Measurements from ENCODE around the gene SGSM2. TPM values are rescaled to one million over a fixed set of nuclear protein-coding genes. Genes with fewer than 3 reads are reported as not detected.

SGSM2 gene
- total and polyA plus RNA-seq, 2 experiments from 2014 or later, result 13.7 to 52.4 TPM

DNA sequence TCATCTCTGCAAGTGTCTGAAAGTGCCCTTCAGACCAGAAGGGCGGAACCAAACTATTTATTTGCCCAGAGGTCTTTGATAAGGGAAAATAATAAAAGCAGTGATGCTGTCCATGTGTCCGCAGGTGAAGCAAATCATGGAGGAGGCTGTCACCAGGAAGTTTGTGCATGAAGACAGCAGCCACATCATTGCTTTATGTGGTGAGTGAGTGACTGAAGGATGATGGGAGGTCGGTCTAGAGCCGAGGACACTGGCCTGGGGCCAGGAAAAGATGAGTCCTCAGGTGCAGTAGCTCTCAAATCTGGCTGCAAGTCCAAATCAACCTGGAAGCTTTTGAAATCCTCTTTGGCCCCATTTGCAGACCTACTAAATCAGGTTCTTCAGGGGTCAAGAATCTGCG, 6.1 kb downstream of the SGSM2 start:
- H3K27ac ChIP-seq (ENCODE audit: low read depth), result no peak overlapping the region
- H3K4me3 ChIP-seq, result no peak overlapping the region
- Mint-ChIP-seq H3K27me3 (ENCODE audit: insufficient read depth, low read depth, poor library complexity) (peaks cover 10% of the 10 kb centered on the region), H3K27ac (no peak overlapping the region), H3K4me3 (no peak overlapping the region), H3K4me1 (peaks cover 19% of the 10 kb centered on the region), H3K36me3 (ENCODE audit: low read depth) (peaks cover 13% of the 10 kb centered on the region; the same call in 2 of the 3 replicates), H3K9me3 (no peaks in the 10 kb centered on the region)
- no peak overlapping the region for H2AFZ ChIP-seq
- no peak overlapping the region for H3K4me2 ChIP-seq
- peaks cover 9% of the 10 kb centered on the region for H3F3A ChIP-seq (replicated peaks; ENCODE audit: low read depth)
- H3K4me1 ChIP-seq (ENCODE audit: insufficient read depth), result peaks cover 9% of the 10 kb centered on the region
- no peak for ATAC-seq
- no peaks in the 10 kb centered on the region for H3K36me3 ChIP-seq (ENCODE audit: insufficient read depth)
- no peaks in the 10 kb centered on the region for H3K9me2 ChIP-seq (ENCODE audit: insufficient read depth)
- H3K79me2 ChIP-seq (replicated peaks; ENCODE audit: insufficient read depth), result 0 out of 2 replicates have a peak, but pooled peaks cover 10% of the 10 kb centered on the region
- no peaks in the 10 kb centered on the region for H3K27me3 ChIP-seq (ENCODE audit: insufficient read depth)
- TF ChIP-seq CREB1 (CRISPR knock-in tag; IDR thresholded peaks at IDR 0.05; ENCODE audit: low read depth) (no peak), NANOG (IDR thresholded peaks at IDR 0.05; ENCODE audit: borderline replicate concordance) (no peak), POLR2AphosphoS5 (IDR thresholded peaks at IDR 0.05; ENCODE audit: low read depth) (no peak), ZNF331 (CRISPR knock-in tag; IDR thresholded peaks at IDR 0.05; ENCODE audit: low read depth) (no peak), EZH2 (IDR thresholded peaks at IDR 0.05; ENCODE audit: low read depth, unreplicated experiment) (no peak), ZNF114 (CRISPR knock-in tag; IDR thresholded peaks at IDR 0.05) (no peak)
- TF ChIP-seq, protein P1, sequence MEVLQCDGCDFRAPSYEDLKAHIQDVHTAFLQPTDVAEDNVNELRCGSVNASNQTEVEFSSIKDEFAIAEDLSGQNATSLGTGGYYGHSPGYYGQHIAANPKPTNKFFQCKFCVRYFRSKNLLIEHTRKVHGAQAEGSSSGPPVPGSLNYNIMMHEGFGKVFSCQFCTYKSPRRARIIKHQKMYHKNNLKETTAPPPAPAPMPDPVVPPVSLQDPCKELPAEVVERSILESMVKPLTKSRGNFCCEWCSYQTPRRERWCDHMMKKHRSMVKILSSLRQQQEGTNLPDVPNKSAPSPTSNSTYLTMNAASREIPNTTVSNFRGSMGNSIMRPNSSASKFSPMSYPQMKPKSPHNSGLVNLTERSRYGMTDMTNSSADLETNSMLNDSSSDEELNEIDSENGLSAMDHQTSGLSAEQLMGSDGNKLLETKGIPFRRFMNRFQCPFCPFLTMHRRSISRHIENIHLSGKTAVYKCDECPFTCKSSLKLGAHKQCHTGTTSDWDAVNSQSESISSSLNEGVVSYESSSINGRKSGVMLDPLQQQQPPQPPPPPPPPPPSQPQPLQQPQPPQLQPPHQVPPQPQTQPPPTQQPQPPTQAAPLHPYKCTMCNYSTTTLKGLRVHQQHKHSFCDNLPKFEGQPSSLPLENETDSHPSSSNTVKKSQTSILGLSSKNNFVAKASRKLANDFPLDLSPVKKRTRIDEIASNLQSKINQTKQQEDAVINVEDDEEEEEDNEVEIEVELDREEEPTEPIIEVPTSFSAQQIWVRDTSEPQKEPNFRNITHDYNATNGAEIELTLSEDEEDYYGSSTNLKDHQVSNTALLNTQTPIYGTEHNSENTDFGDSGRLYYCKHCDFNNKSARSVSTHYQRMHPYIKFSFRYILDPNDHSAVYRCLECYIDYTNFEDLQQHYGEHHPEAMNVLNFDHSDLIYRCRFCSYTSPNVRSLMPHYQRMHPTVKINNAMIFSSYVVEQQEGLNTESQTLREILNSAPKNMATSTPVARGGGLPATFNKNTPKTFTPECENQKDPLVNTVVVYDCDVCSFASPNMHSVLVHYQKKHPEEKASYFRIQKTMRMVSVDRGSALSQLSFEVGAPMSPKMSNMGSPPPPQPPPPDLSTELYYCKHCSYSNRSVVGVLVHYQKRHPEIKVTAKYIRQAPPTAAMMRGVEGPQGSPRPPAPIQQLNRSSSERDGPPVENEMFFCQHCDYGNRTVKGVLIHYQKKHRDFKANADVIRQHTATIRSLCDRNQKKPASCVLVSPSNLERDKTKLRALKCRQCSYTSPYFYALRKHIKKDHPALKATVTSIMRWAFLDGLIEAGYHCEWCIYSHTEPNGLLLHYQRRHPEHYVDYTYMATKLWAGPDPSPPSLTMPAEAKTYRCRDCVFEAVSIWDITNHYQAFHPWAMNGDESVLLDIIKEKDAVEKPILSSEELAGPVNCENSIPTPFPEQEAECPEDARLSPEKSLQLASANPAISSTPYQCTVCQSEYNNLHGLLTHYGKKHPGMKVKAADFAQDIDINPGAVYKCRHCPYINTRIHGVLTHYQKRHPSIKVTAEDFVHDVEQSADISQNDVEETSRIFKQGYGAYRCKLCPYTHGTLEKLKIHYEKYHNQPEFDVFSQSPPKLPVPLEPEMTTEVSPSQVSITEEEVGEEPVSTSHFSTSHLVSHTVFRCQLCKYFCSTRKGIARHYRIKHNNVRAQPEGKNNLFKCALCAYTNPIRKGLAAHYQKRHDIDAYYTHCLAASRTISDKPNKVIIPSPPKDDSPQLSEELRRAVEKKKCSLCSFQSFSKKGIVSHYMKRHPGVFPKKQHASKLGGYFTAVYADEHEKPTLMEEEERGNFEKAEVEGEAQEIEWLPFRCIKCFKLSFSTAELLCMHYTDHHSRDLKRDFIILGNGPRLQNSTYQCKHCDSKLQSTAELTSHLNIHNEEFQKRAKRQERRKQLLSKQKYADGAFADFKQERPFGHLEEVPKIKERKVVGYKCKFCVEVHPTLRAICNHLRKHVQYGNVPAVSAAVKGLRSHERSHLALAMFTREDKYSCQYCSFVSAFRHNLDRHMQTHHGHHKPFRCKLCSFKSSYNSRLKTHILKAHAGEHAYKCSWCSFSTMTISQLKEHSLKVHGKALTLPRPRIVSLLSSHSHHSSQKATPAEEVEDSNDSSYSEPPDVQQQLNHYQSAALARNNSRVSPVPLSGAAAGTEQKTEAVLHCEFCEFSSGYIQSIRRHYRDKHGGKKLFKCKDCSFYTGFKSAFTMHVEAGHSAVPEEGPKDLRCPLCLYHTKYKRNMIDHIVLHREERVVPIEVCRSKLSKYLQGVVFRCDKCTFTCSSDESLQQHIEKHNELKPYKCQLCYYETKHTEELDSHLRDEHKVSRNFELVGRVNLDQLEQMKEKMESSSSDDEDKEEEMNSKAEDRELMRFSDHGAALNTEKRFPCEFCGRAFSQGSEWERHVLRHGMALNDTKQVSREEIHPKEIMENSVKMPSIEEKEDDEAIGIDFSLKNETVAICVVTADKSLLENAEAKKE (CRISPR knock-in tag; IDR thresholded peaks at IDR 0.05), result no peak
- TF ChIP-seq, protein P2, sequence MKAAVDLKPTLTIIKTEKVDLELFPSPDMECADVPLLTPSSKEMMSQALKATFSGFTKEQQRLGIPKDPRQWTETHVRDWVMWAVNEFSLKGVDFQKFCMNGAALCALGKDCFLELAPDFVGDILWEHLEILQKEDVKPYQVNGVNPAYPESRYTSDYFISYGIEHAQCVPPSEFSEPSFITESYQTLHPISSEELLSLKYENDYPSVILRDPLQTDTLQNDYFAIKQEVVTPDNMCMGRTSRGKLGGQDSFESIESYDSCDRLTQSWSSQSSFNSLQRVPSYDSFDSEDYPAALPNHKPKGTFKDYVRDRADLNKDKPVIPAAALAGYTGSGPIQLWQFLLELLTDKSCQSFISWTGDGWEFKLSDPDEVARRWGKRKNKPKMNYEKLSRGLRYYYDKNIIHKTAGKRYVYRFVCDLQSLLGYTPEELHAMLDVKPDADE (IDR thresholded peaks at IDR 0.05), result no peak
- TF ChIP-seq, protein P3, sequence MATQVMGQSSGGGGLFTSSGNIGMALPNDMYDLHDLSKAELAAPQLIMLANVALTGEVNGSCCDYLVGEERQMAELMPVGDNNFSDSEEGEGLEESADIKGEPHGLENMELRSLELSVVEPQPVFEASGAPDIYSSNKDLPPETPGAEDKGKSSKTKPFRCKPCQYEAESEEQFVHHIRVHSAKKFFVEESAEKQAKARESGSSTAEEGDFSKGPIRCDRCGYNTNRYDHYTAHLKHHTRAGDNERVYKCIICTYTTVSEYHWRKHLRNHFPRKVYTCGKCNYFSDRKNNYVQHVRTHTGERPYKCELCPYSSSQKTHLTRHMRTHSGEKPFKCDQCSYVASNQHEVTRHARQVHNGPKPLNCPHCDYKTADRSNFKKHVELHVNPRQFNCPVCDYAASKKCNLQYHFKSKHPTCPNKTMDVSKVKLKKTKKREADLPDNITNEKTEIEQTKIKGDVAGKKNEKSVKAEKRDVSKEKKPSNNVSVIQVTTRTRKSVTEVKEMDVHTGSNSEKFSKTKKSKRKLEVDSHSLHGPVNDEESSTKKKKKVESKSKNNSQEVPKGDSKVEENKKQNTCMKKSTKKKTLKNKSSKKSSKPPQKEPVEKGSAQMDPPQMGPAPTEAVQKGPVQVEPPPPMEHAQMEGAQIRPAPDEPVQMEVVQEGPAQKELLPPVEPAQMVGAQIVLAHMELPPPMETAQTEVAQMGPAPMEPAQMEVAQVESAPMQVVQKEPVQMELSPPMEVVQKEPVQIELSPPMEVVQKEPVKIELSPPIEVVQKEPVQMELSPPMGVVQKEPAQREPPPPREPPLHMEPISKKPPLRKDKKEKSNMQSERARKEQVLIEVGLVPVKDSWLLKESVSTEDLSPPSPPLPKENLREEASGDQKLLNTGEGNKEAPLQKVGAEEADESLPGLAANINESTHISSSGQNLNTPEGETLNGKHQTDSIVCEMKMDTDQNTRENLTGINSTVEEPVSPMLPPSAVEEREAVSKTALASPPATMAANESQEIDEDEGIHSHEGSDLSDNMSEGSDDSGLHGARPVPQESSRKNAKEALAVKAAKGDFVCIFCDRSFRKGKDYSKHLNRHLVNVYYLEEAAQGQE (IDR thresholded peaks at IDR 0.05; ENCODE audit: unreplicated experiment), result no peak
- H4K20me1 ChIP-seq (replicated peaks; ENCODE audit: insufficient read depth), result no peaks in the 10 kb centered on the region; the same call in 1 of the 2 replicates
- DNase-seq (ENCODE audit: low spot score), result no peak
